ENCODE results near the gene NDUFA8. TPM values are rescaled to one million over a fixed set of nuclear protein-coding genes. Genes with fewer than 3 reads are reported as not detected.

NDUFA8 gene
- total and polyA plus RNA-seq, 10 of the 15 experiments (the other 5 are each of a cell fraction or from before 2014, with no cell fraction given): 44.9 to 159 (median 90.8) TPM

GRCh38 chr9:122110100-122110833 is 49.3 kb downstream of the NDUFA8 start (continued):
- no peak for TF ChIP-seq PRDM15 (CRISPR knock-in tag; IDR thresholded peaks at IDR 0.05)
- TF ChIP-seq MYB (IDR thresholded peaks at IDR 0.05; ENCODE audit: borderline replicate concordance, low read depth, low read length): no peak
- TF ChIP-seq IKZF2 (IDR thresholded peaks at IDR 0.05): no peak
- no peak for TF ChIP-seq EP300 (IDR thresholded peaks at IDR 0.05; ENCODE audit: borderline replicate concordance in 1 of 2, control insufficient read depth in 1 of 2, low read depth in 2 of 2, low read length in 2 of 2)
- TF ChIP-seq E2F8 (IDR thresholded peaks at IDR 0.05; ENCODE audit: low read depth, partially characterized antibody): no peak

Measured in GM12878 (cell line).